Endothelial cell of umbilical vein (primary cell): Measurements from ENCODE around the gene RGS2.

Experiments used
- CTCF ChIP-seq, 2 donors: IDR thresholded peaks; 1 replicate in 1 of 2; 2 replicates in 1 of 2; pipeline ENCODE4 v1.5.1; 2011; ENCODE audit warnings: low read length in 2 of 2, mild to moderate bottlenecking in 2 of 2, moderate library complexity in 2 of 2, control low read depth in 1 of 2, inconsistent platforms in 1 of 2, low read depth in 1 of 2; ENCODE audit not compliant: insufficient read depth in 1 of 2; ENCODE audit errors: extremely low read depth in 1 of 2
- FOS ChIP-seq: IDR thresholded peaks from 2 replicates; pipeline ENCODE4 v1.6.1; 2011; ENCODE audit warnings: mild to moderate bottlenecking, low read length, moderate library complexity, borderline replicate concordance; ENCODE audit not compliant: insufficient read depth
- POLR2A ChIP-seq: IDR thresholded peaks from 2 replicates; pipeline ENCODE4 v1.6.1; 2012; ENCODE audit warnings: low read depth, mild to moderate bottlenecking, control low read depth, low read length
- POLR2AphosphoS5 ChIP-seq: IDR thresholded peaks from 2 replicates; pipeline ENCODE4 v1.6.1; 2012; ENCODE audit warnings: low read depth, mild to moderate bottlenecking, control low read depth, low read length, moderate library complexity; ENCODE audit not compliant: insufficient read depth

DNA sequence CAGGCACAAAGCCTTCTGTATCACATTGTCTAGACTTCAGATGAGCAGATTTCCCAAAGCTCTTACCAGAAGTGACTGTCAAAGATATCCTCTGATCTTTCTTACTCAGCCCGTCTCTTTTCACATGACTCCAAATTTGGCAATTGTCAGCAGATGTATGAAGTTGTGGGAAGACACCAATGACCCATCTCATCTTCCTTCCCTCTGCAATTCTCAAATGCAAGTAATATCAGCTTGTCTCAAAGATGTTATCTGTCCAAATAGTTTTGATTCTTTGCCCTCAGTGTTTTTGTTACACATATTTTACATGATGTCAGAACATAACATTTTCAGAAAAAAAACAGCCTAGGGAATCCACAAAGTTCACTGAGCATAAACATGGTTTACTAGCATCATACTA, 45.1 kb upstream of the RGS2 start:
- no peak for TF ChIP-seq CTCF (IDR thresholded peaks at IDR 0.05; ENCODE audit: extremely low read depth in 1 of 2, insufficient read depth in 1 of 2, low read depth in 1 of 2, low read length in 2 of 2)
- no peak for TF ChIP-seq POLR2AphosphoS5
- no peak for TF ChIP-seq FOS
- no peak for TF ChIP-seq POLR2A
